B cell (primary cell): Measurements from ENCODE around the gene SUCLG2. TPM values are rescaled to one million over a fixed set of nuclear protein-coding genes. Genes with fewer than 3 reads are reported as not detected.

ENCODE experiments used
- ATAC-seq: fragments of 200-7000 bp; cut with Tn5 transposase; one replicate; pipeline ENCODE4 v1.10.0; 2021; ENCODE audit warnings: low read depth, mild to moderate bottlenecking, moderate number of reproducible peaks, moderate library complexity
- CTCF ChIA-PET: fragments of 350-600 bp; sonication (Branson Sonifier 250); formaldehyde crosslinking; loops from one replicate; lab custom pipeline; 2021; ENCODE audit warnings: antibody characterized with exemption, inconsistent platforms; lab: Charles Lee
- POLR2A ChIA-PET: fragments of 350-600 bp; sonication (Branson Sonifier 250); formaldehyde crosslinking; loops from one replicate; lab custom pipeline; 2021; ENCODE audit warnings: antibody characterized with exemption; lab: Charles Lee
- DNase-seq: peaks from one replicate; pipeline ENCODE4 v3.0.0; 2013
- H2AFZ ChIP-seq: 2 replicates; pipeline ENCODE4 v1.6.1; 2012; ENCODE audit warnings: mild to moderate bottlenecking, low read depth, low read length; ENCODE audit not compliant: insufficient read depth, poor library complexity, severe bottlenecking
- H3K27ac ChIP-seq, 2 donors: 1 replicate in 1 of 2; 2 replicates in 1 of 2; pipeline ENCODE4 v1.5.1; 2012 to 2013; ENCODE audit warnings: low read length in 2 of 2, mild to moderate bottlenecking in 2 of 2, moderate library complexity in 1 of 2
- H3K27me3 ChIP-seq, 4 experiments: fragments of 200-600 bp in 1 of 4; sonication (generic) in 1 of 4; replicated peaks in 1 of 4; 1 replicate in 2 of 4; 2 replicates in 2 of 4; pipeline versions ENCODE4 v1.6.1 to v1.7.0; 2013 to 2016; ENCODE audit warnings: low read length in 3 of 4, mild to moderate bottlenecking in 2 of 4, mixed read lengths in 1 of 4, moderate library complexity in 1 of 4; ENCODE audit not compliant: insufficient read depth in 4 of 4, control insufficient read depth in 3 of 4; ENCODE audit errors: control extremely low read depth in 1 of 4
- H3K36me3 ChIP-seq, 2 experiments: replicated peaks in 1 of 2; 1 replicate in 1 of 2; 2 replicates in 1 of 2; pipeline versions ENCODE4 v1.6.1 to v1.7.1; 2013; ENCODE audit warnings: low read length in 1 of 2; ENCODE audit not compliant: insufficient read depth in 2 of 2, control insufficient read depth in 1 of 2; ENCODE audit errors: control extremely low read depth in 1 of 2, extremely low read depth in 1 of 2
- H3K4me1 ChIP-seq, 2 donors: fragments of 200-600 bp in 1 of 2; sonication (generic) in 1 of 2; 1 replicate in 1 of 2; 2 replicates in 1 of 2; pipeline versions ENCODE4 v1.5.1 to v1.6.1; 2013 to 2017; ENCODE audit warnings: low read length in 2 of 2; ENCODE audit not compliant: control insufficient read depth in 2 of 2, insufficient read depth in 2 of 2
- H3K4me2 ChIP-seq: replicated peaks from 2 replicates; pipeline ENCODE3; 2012; ENCODE audit warnings: mild to moderate bottlenecking, low read depth, low read length; ENCODE audit not compliant: poor library complexity, severe bottlenecking
- H3K4me3 ChIP-seq, 5 experiments: fragments of 200-600 bp in 1 of 5; sonication (generic) in 1 of 5; 1 replicate in 3 of 5; 2 replicates in 2 of 5; pipeline versions ENCODE4 v1.5.1 to v1.7.0; 2011 to 2016; ENCODE audit warnings: low read length in 4 of 5, mild to moderate bottlenecking in 4 of 5, low read depth in 2 of 5, control low read depth in 1 of 5, moderate library complexity in 1 of 5; ENCODE audit not compliant: insufficient read depth in 1 of 5; ENCODE audit errors: control extremely low read depth in 1 of 5, extremely low read depth in 1 of 5
- H3K79me2 ChIP-seq: fragments of 200-600 bp; sonication (generic); one replicate; pipeline ENCODE4 v1.6.0; 2016; ENCODE audit warnings: low read length; ENCODE audit not compliant: control insufficient read depth, insufficient read depth
- H3K9ac ChIP-seq: fragments of 200-600 bp; sonication (generic); 2 replicates; pipeline ENCODE4 v1.6.1; 2017; ENCODE audit warnings: mild to moderate bottlenecking, low read length, moderate library complexity
- H3K9me3 ChIP-seq, 3 donors: one replicate each; pipeline versions ENCODE4 v1.6.1 to v1.7.1; 2013; ENCODE audit warnings: low read length in 2 of 3; ENCODE audit not compliant: control insufficient read depth in 2 of 3, insufficient read depth in 1 of 3; ENCODE audit errors: control extremely low read depth in 1 of 3
- H4K20me1 ChIP-seq: 2 replicates; pipeline ENCODE4 v1.6.0; 2012; ENCODE audit warnings: mild to moderate bottlenecking, low read length; ENCODE audit not compliant: insufficient read depth, control insufficient read depth, poor library complexity, severe bottlenecking
- H3K27ac Mint-ChIP-seq: one replicate; pipeline ENCODE4 v1.8.0; 2021; ENCODE audit warnings: mixed read lengths
- H3K27me3 Mint-ChIP-seq: one replicate; pipeline ENCODE4 v1.8.0; 2021; ENCODE audit warnings: mixed read lengths
- H3K4me1 Mint-ChIP-seq: one replicate; pipeline ENCODE4 v1.8.0; 2021; ENCODE audit warnings: mixed read lengths
- H3K4me3 Mint-ChIP-seq: one replicate; pipeline ENCODE4 v1.8.0; 2021; ENCODE audit warnings: mixed read lengths
- H3K9me3 Mint-ChIP-seq: one replicate; pipeline ENCODE4 v1.8.0; 2022; ENCODE audit warnings: mixed read lengths; ENCODE audit not compliant: insufficient read depth
- CTCF ChIP-seq: fragments of 200-600 bp; IDR thresholded peaks from one replicate; pipeline ENCODE4 v1.8.0; 2022; ENCODE audit warnings: antibody characterized with exemption, mild to moderate bottlenecking
- EZH2 ChIP-seq: IDR thresholded peaks from 2 replicates; pipeline ENCODE4 v1.6.1; 2012; ENCODE audit warnings: borderline replicate concordance, low read depth, mild to moderate bottlenecking, moderate library complexity, low read length; ENCODE audit not compliant: insufficient read depth, poor library complexity, severe bottlenecking
- WGBS: methylation state at CpG from one replicate; pipeline ENCODE4 v1.1.5; 2013; ENCODE audit warnings: missing lambda C conversion rate; ENCODE audit not compliant: insufficient coverage; 5-methylcytosine and 5-hydroxymethylcytosine counted together
- intact Hi-C: fragments of 100-400 bp; cut with micrococcal nuclease; formaldehyde crosslinking; loops from one replicate; pipeline ENCODE4 v1.10.0; 2022
- polyA plus RNA-seq: library from polyadenylated mRNA; depleted of rRNA; stranded (reverse); fragments of >200 nt; gene quantifications from 2 replicates; pipeline ENCODE4 v1.2.3, GENCODE V29; 2012
- total RNA-seq, 2 donors: library from RNA; stranded (reverse); fragments of 120-200 nt in 1 of 2; gene quantifications; 1 replicate in 1 of 2; 2 replicates in 1 of 2; pipeline versions ENCODE4 v1.2.3 to v1.2.4, GENCODE V29; 2013 to 2022

The SUCLG2 gene
- total and polyA plus RNA-seq, 2 donors (not counting 1 experiment from before 2014, with no cell fraction given), result 9.1 to 35.8 TPM

- TF ChIP-seq CTCF, result no peak
- TF ChIP-seq EZH2, result no peak
- POLR2A ChIA-PET, result no interaction called here
- CTCF ChIA-PET, result no interaction called here
- peaks cover 33% of the 10 kb centered on the region for H3K4me1 Mint-ChIP-seq
- Histone ChIP-seq H3K36me3 (no peaks in the 10 kb centered on the region), H3K4me1 (peaks cover 40 to 44% of the 10 kb centered on the region in 2 donors), H3K27ac (peak overlapping the region; percentile 87 to 90), H3K9me3 (no peaks in the 10 kb centered on the region), H3K9ac (peak overlapping the region; percentile 40), H4K20me1 (no peaks in the 10 kb centered on the region), H3K4me3 (peak overlapping the region in 1 of 5 experiments; percentile 42), H3K4me2 (peak overlapping the region; percentile 64), H3K27me3 (no peaks in the 10 kb centered on the region), H2AFZ (peak overlapping the region; percentile 64), H3K79me2 (no peaks in the 10 kb centered on the region)
- H3K9me3 Mint-ChIP-seq, result peaks cover 2% of the 10 kb centered on the region
- ATAC-seq, result peak; percentile 22
- 94% methylated on average over 3 of the region's 8 CpGs for WGBS
- intact Hi-C loops, result loop anchor here (10.0 kb wide), 1 partner anchor 571 kb away; no protein-coding TSS in a partner anchor
- H3K27ac Mint-ChIP-seq, result peak overlapping the region; percentile 84
- DNase-seq, result peak; percentile 60
- H3K27me3 Mint-ChIP-seq, result no peaks in the 10 kb centered on the region
- H3K4me3 Mint-ChIP-seq, result peak overlapping the region; percentile 53
Measured at GRCh38 chr3:67686069-67686468, 31.7 kb upstream of the SUCLG2 start.

- Histone ChIP-seq H3K27me3 (no peaks in the 10 kb centered on the region), H3K36me3 (no peaks in the 10 kb centered on the region), H3K4me3 (peak overlapping the region in 2 of 5 experiments; percentile 11 to 42), H3K9me3 (no peaks in the 10 kb centered on the region), H3K4me1 (peaks cover 37 to 42% of the 10 kb centered on the region in 2 donors), H3K4me2 (peak overlapping the region; percentile 64), H3K9ac (peak overlapping the region; percentile 40), H4K20me1 (no peaks in the 10 kb centered on the region), H2AFZ (peak overlapping the region; percentile 64), H3K79me2 (no peaks in the 10 kb centered on the region), H3K27ac (peak overlapping the region; percentile 87 to 90)
- H3K4me1 Mint-ChIP-seq, result peaks cover 31% of the 10 kb centered on the region
- no peak for TF ChIP-seq EZH2
- H3K4me3 Mint-ChIP-seq, result peak overlapping the region; percentile 53
- POLR2A ChIA-PET, result interaction anchor here (0.6 to 0.7 kb wide), 2 partner anchors 22 to 1395 kb away, joined by 3 read pairs; no protein-coding TSS in a partner anchor
- peak; percentile 75 for DNase-seq
- WGBS, result 0% methylated on average over 1 of the region's 1 CpG
- peak overlapping the region; percentile 84 for H3K27ac Mint-ChIP-seq
- H3K9me3 Mint-ChIP-seq, result peaks cover 2% of the 10 kb centered on the region
- intact Hi-C loops, result loop anchor here (1.0 to 10.0 kb wide), 2 partner anchors 31 to 571 kb away; partner anchors contain the start of gene SUCLG2
- peak; percentile 93 for ATAC-seq
- no peaks in the 10 kb centered on the region for H3K27me3 Mint-ChIP-seq
- CTCF ChIA-PET, result interaction anchor here (0.8 to 1.1 kb wide), 3 partner anchors 17 to 30 kb away, joined by 3 to 4 read pairs (median 3); partner anchors contain the start of gene SUCLG2
Measured at GRCh38 chr3:67685499-67685898, 31.1 kb upstream of the SUCLG2 start.
